ENCODE data around the gene KIF5C. TPM values are rescaled to one million over a fixed set of nuclear protein-coding genes. Genes with fewer than 3 reads are reported as not detected.
A peak's percentile ranks its signal among the peaks of the same experiment; 100 is the strongest.

KIF5C gene
- total and polyA plus RNA-seq, 2 experiments from 2014 or later = 45.0 to 49.1 TPM

- ATAC-seq (no peak), DNase-seq (ENCODE audit: low spot score) (no peak)
- no peaks in the 10 kb centered on the region; the same call in 1 of the 2 replicates for H3F3A ChIP-seq (replicated peaks; ENCODE audit: low read depth)
- Mint-ChIP-seq H3K27me3 (ENCODE audit: insufficient read depth, low read depth, poor library complexity) (peaks cover 6% of the 10 kb centered on the region), H3K4me3 (no peak overlapping the region; the same call in 2 of the 3 replicates), H3K36me3 (ENCODE audit: low read depth) (peaks cover 13% of the 10 kb centered on the region; the same call in 2 of the 3 replicates), H3K4me1 (peaks cover 48% of the 10 kb centered on the region), H3K9me3 (no peaks in the 10 kb centered on the region; the same call in 2 of the 3 replicates), H3K27ac (peak overlapping the region; percentile 9; the same call in 1 of the 2 replicates)
- no peaks in the 10 kb centered on the region for H3K79me2 ChIP-seq (replicated peaks; ENCODE audit: insufficient read depth)
- H2AFZ ChIP-seq = no peak overlapping the region
- no peaks in the 10 kb centered on the region; the same call in 1 of the 2 replicates for H3K36me3 ChIP-seq (ENCODE audit: insufficient read depth)
- H3K27me3 ChIP-seq (ENCODE audit: insufficient read depth) = no peaks in the 10 kb centered on the region
- H3K4me3 ChIP-seq = no peak overlapping the region
- peak overlapping the region; percentile 39 for H3K4me2 ChIP-seq
- no peak for TF ChIP-seq CREB1 (CRISPR knock-in tag; IDR thresholded peaks at IDR 0.05; ENCODE audit: low read depth)
- H4K20me1 ChIP-seq (replicated peaks; ENCODE audit: insufficient read depth) = no peaks in the 10 kb centered on the region
- no peak overlapping the region for H3K27ac ChIP-seq (ENCODE audit: low read depth)
- H3K4me1 ChIP-seq (ENCODE audit: insufficient read depth) = peaks cover 34% of the 10 kb centered on the region
- no peaks in the 10 kb centered on the region for H3K9me2 ChIP-seq (ENCODE audit: insufficient read depth)
Observed at GRCh38 chr2:148928395-148928794, 53.4 kb downstream of the KIF5C start.

GRCh38 chr2:148930046-148930775 lies 55.2 kb downstream of the KIF5C start:
- no peak overlapping the region for H2AFZ ChIP-seq
- H3K79me2 ChIP-seq (replicated peaks; ENCODE audit: insufficient read depth) = no peaks in the 10 kb centered on the region
- no peak overlapping the region for H3K4me3 Mint-ChIP-seq
- no peak overlapping the region for H3K4me2 ChIP-seq
- no peaks in the 10 kb centered on the region; the same call in 2 of the 3 replicates for H3K9me3 Mint-ChIP-seq
- H3K4me3 ChIP-seq = no peak overlapping the region
- H3K27me3 ChIP-seq (ENCODE audit: insufficient read depth) = no peaks in the 10 kb centered on the region
- H3F3A ChIP-seq (replicated peaks; ENCODE audit: low read depth) = peaks cover 7% of the 10 kb centered on the region; the same call in 1 of the 2 replicates
- H3K4me1 Mint-ChIP-seq = peaks cover 42% of the 10 kb centered on the region
- ATAC-seq = no peak
- H3K27me3 Mint-ChIP-seq (ENCODE audit: insufficient read depth, low read depth, poor library complexity) = peaks cover 12% of the 10 kb centered on the region
- peak overlapping the region; percentile 67; the same call in 1 of the 2 replicates for H3K27ac Mint-ChIP-seq
- no peaks in the 10 kb centered on the region; the same call in 1 of the 2 replicates for H3K36me3 ChIP-seq (ENCODE audit: insufficient read depth)
- H4K20me1 ChIP-seq (replicated peaks; ENCODE audit: insufficient read depth) = no peaks in the 10 kb centered on the region
- H3K36me3 Mint-ChIP-seq (ENCODE audit: low read depth) = peaks cover 13% of the 10 kb centered on the region; the same call in 2 of the 3 replicates
- H3K27ac ChIP-seq (ENCODE audit: low read depth) = 0 out of 2 replicates have a peak overlapping the region, but pooled peaks have one; percentile 1
- peaks cover 28% of the 10 kb centered on the region for H3K4me1 ChIP-seq (ENCODE audit: insufficient read depth)
- no peaks in the 10 kb centered on the region for H3K9me2 ChIP-seq (ENCODE audit: insufficient read depth)
- DNase-seq (ENCODE audit: low spot score) = no peak
- TF ChIP-seq EZH2 (IDR thresholded peaks at IDR 0.05; ENCODE audit: low read depth, unreplicated experiment) (no peak), NANOG (IDR thresholded peaks at IDR 0.05; ENCODE audit: borderline replicate concordance) (no peak), CREB1 (CRISPR knock-in tag; IDR thresholded peaks at IDR 0.05; ENCODE audit: low read depth) (no peak), ZNF114 (CRISPR knock-in tag; IDR thresholded peaks at IDR 0.05) (no peak), CTCF (conservative IDR thresholded peaks at IDR 0.05; ENCODE audit: low read depth in 2 of 2) (no peak), JUNB (IDR thresholded peaks at IDR 0.05; ENCODE audit: unreplicated experiment) (no peak), STAT1 (IDR thresholded peaks at IDR 0.05; ENCODE audit: unreplicated experiment) (no peak), ZNF462 (CRISPR knock-in tag; IDR thresholded peaks at IDR 0.05) (no peak)

All from GM23338 (cell line).